ENCODE results near the gene CLCN6.
A peak's percentile ranks its signal among the peaks of the same experiment; 100 is the strongest.

CLCN6 gene

DNA sequence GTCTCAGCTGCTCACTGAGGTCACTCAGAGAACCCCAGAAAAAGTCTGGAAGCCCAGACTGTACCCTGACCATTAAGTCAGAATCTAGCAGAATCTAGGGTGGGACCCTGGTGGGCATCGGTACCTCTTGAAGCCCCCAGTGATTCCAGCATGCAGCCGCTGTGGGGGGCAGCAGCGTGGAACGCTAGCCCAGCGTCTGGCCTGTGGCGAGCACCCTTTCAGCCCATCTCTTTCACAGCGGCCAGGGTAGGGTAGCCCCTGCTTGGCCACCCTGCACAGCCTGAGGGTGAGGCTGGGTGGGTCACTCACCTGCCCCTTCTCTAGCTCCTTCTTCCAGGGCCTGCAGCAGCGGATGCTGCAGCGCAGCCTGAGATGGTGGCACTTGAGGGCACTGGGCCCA is 27.7 kb upstream of the CLCN6 start:
- no peak for DNase-seq (ENCODE audit: low read depth)
- no peak overlapping the region for H3K4me3 ChIP-seq (ENCODE audit: low read depth, low read length)

- H3K4me3 ChIP-seq (ENCODE audit: low read depth, low read length): no peak overlapping the region
- no peak for DNase-seq (ENCODE audit: low read depth)
Measured at GRCh38 chr1:11778844-11779623, 27.0 kb upstream of the CLCN6 start.

GRCh38 chr1:11779715-11780379 is 26.1 kb upstream of the CLCN6 start:
- H3K4me3 ChIP-seq (ENCODE audit: low read depth, low read length): no peak overlapping the region

DNA sequence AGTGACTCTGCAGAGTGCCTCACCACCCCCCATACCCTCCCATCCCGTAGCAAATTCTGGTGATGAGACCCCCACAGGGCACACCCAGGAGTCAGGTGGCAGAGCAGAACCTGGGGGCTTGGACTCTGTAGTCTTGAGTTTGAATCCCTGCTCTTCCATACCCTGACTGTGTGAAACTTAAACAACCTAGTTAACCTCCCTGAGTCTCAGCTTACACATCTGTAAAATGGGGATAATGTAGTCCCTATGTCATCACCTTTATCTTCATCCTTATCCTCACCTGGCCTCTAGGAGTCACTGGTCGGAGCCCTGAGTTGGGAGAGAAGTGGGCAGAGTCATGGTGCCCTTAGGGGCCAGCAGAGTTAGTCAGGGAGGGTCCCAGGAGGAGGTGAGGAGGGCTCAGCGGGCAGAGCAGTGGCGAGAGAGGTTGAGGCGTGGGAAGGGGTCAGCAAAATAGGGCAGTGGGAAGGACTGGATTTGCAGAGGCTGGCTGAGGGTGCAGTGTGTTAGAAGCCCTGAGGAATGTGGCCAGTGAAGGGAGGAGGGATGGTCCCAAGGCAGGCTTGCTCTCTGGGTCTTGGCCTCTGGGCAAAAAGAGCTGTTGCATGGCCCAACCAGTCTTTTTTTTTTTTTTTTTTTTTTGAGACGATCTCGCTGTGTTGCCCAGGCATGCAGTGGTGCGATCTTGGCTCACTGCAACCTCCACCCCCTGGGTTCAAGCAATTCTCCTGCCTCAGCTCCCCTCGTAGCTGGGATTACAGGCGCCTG is 25.4 kb upstream of the CLCN6 start:
- DNase-seq (ENCODE audit: low read depth): no peak

More at GRCh38 chr1:11779715-11780379, 26.1 kb upstream of the CLCN6 start:
- no peak for DNase-seq (ENCODE audit: low read depth)

GRCh38 chr1:11781297-11781696 is 24.7 kb upstream of the CLCN6 start:
- no peak for DNase-seq (ENCODE audit: low read depth)
- no peak overlapping the region for H3K4me3 ChIP-seq (ENCODE audit: low read depth, low read length)

More for the DNA sequence above, 25.4 kb upstream of the CLCN6 start:
- H3K4me3 ChIP-seq (ENCODE audit: low read depth, low read length): no peak overlapping the region

GRCh38 chr1:11782127-11782708 is 23.8 kb upstream of the CLCN6 start:
- H3K4me3 ChIP-seq (ENCODE audit: low read depth, low read length): no peak overlapping the region
- no peak for DNase-seq (ENCODE audit: low read depth)

DNA sequence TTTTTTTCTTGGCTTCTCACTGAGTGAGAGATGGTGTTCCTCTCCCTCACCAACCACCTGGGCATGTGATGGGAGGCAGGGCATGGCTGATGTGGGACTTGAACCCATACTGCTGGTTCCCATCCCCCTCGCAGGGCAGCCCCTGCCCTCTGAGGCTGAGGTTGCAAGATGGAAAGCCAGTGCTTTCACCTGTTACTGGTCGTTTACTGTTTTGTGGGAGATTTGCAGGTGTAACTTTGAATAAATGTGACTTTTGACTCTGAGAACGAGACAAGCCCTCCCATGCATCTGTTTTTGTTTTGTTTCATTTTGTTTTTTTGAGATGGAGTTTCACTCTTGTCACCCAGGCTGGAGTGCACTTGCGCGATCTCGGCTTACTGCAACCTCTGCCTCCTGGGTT is 22.4 kb upstream of the CLCN6 start:
- no peak for DNase-seq (ENCODE audit: low read depth)

GRCh38 chr1:11784256-11784992 is 21.6 kb upstream of the CLCN6 start:
- H3K4me3 ChIP-seq (ENCODE audit: low read depth, low read length): peak overlapping the region; percentile 28
- no peak for DNase-seq (ENCODE audit: low read depth)

More for the DNA sequence above, 22.4 kb upstream of the CLCN6 start:
- H3K4me3 ChIP-seq (ENCODE audit: low read depth, low read length): no peak overlapping the region

- no peak for DNase-seq (ENCODE audit: low read depth)
- H3K4me3 ChIP-seq (ENCODE audit: low read depth, low read length): peak overlapping the region; percentile 28
Measured at GRCh38 chr1:11784993-11785769, 20.8 kb upstream of the CLCN6 start.

DNA sequence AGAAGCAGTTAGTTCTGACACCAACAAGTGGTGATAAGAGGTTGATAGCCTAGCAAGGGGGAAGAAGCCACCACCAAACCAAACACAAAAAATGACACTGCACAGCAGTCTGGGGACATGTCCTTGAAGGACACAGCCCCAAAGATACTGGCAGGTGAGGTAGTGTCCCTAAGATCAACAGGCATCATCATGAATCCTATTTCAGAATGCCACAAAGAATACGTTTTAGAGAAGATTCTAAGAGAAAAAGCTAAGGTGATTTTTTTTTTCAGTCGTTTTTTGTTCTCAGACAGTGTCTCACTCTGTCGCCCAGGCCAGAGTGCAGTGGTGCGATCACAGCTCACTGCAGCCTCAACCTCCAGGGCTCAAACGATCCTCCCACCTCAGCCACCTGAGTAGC is 19.8 kb upstream of the CLCN6 start:
- H3K4me3 ChIP-seq (ENCODE audit: low read depth, low read length): no peak overlapping the region
- no peak for DNase-seq (ENCODE audit: low read depth)

DNA sequence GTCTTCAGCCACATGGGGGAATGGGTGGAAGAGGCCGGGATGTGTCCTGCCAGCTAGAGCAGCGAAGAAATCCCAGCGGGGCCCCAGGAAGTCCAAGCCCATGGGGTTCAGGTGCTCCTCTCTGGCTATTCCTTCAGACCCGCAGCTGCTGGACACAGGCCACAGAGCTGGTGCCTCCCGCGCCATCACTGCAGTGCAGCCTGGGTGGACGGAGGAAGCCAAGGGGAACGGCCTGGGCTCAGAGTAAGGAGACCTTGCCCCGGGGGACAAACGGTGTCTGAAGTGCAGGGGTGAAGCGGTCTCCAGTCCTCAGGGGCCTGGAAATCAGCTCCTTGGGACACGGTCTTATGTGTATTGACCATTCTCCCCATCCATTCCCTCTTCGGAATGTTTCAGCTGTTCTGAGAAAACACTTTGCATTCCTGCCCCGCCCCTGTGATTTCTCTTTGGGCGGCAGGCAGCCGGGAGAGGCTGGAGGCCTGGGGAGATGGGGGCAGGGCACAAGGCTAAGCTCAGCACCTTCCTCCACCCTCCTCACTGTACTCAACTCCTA is 18.7 kb upstream of the CLCN6 start:
- DNase-seq (ENCODE audit: low read depth): no peak
- no peak overlapping the region for H3K4me3 ChIP-seq (ENCODE audit: low read depth, low read length)

DNA sequence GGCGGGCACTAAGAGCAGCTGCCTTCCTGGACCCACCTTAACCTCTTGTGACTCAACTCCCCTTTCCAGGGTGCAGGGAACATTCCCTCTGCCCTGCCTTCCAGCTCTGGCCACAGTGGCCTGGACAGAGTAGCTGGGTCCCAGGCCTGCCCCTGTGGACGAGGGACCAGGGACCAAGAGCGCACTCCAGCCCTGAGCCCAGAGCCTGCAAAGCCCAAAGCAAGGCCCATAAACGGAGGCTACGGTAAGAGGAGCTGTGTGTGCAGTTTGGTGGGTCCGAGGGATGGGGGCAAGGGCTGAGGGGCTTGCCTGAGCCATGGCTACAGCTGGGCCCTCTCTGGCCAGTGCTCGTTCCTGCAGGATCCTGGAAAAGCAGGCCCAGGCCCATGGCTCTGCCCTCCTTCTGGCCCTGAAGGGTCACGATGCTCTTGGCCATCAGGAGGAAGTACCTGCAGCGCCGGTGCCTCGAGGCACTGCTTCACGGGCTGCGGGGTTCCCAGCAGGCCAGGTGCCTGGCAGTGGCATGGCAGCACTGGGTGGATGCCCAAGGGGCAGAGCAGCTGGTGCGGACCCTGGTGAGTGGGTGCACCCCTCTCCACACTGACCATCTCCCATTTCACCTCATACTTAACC is 18.1 kb upstream of the CLCN6 start:
- H3K4me3 ChIP-seq (ENCODE audit: low read depth, low read length): no peak overlapping the region
- no peak for DNase-seq (ENCODE audit: low read depth)

- DNase-seq (ENCODE audit: low read depth): no peak
- H3K4me3 ChIP-seq (ENCODE audit: low read depth, low read length): no peak overlapping the region
Measured at GRCh38 chr1:11788549-11789053, 17.4 kb upstream of the CLCN6 start.

- no peak for DNase-seq (ENCODE audit: low read depth)
- H3K4me3 ChIP-seq (ENCODE audit: low read depth, low read length): no peak overlapping the region
Measured at GRCh38 chr1:11789126-11790067, 16.6 kb upstream of the CLCN6 start.

- H3K4me3 ChIP-seq (ENCODE audit: low read depth, low read length): no peak overlapping the region
- DNase-seq (ENCODE audit: low read depth): no peak
Measured at GRCh38 chr1:11790101-11790879, 15.7 kb upstream of the CLCN6 start.
